GM18499 (cell line): ENCODE data around the gene LEFTY2.
"Not testable (repeated sequence)": the region's sequence is repeated elsewhere in the genome, so short reads cannot be mapped to it uniquely, and the experiment has no call there.

Source experiments
- ATAC-seq: cut with Tn5 transposase; IDR thresholded peaks from one replicate; pipeline ENCODE4 v1.9.1; 2021; ENCODE audit warnings: moderate number of reproducible peaks; ENCODE audit not compliant: insufficient read depth, unreplicated experiment

The LEFTY2 gene

DNA sequence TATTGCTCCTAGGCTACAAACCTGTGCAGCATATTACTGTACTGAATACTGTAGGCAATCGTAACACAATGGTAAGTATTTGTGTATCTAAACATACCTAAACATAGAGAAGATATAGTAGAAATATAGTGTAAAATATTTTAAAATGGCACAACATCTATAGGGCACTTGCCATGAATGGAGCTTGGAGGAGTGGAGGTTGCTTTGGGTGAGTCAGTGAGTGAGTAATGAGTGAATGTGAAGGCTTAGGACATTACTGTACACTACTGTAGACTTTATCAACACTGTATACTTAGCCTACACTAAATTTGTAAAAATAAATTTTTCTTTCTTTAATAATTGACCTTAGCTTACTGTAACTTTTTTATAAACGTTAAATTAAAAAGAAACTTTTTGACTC is 7.9 kb downstream of the LEFTY2 start:
- no peak for ATAC-seq

DNA sequence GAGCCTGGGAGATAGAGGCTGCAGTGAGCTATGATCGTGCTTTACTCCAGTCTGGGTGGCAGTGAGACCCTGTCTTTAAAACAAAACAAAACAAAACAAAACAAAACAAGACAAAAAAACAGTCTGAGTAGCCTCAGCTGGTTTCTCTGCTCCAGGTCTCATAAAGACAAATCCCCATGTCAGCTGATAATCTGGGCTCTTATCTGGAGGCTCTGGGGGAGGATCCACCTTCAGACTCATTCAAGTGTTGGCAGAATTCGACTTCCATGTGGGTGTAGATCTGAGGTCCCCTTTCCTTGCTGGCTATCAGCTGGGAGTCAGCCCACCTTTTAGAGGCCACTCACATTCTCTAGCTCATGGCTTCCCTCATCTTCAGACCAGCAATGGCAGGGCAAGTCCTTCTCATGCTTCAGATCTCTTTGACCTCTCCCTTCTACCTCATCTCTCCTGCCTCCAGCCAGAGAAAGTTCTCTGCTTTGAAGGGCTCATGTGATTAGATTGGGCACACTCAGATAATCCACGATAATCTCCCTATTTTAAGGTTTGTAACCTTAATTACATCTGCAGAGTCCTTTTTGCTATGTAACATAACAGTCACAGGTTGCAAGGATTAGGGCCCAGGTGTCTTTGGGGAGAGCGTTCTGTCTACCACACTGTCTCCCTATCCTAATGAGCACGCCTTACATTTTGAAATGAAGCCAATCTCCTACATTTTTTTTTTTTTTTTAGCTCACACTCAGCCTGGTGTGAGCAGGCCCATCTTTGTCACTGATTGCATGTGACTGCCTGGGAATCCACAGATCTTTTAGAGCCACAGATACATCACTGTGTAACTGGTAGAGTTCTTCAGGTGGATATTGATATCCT is 9.5 kb downstream of the LEFTY2 start:
- no peak for ATAC-seq

DNA sequence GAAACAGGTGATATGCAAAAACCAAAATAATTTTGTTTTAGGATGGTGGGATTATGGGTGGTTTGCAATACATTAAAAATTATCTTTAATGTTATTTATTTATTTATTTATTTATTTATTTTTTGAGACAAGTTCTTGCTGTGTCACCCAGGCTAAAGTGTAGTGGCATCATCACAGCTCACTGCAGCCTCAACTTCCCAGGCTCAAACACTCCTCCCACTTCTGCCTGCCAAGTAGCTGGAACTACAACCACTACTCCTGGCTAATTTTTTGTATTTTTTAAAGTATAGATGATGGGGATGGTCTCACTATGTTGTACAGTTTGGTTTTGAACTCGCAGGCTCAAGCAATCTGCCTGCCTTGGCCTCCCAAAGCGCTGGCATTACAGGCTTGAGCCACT is 10.5 kb downstream of the LEFTY2 start:
- ATAC-seq = no peak

DNA sequence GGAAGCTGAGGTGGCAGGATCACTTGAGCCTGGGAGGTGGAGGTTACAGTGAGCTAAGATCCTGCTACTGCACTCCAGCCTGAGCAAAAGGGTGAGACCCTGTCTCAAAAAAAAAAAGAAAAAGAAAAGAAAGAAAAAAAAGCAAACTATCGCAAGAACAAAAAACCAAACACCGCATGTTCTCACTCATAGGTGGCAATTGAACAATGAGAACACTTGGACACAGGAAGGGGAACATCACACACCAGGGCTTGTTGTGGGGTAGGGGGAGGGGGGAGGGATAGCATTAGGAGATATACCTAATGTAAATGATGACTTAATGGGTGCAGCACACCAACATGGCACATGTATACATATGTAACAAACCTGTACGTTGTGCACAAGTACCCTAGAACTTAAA is 11.6 kb downstream of the LEFTY2 start:
- ATAC-seq = not testable (repeated sequence)

DNA sequence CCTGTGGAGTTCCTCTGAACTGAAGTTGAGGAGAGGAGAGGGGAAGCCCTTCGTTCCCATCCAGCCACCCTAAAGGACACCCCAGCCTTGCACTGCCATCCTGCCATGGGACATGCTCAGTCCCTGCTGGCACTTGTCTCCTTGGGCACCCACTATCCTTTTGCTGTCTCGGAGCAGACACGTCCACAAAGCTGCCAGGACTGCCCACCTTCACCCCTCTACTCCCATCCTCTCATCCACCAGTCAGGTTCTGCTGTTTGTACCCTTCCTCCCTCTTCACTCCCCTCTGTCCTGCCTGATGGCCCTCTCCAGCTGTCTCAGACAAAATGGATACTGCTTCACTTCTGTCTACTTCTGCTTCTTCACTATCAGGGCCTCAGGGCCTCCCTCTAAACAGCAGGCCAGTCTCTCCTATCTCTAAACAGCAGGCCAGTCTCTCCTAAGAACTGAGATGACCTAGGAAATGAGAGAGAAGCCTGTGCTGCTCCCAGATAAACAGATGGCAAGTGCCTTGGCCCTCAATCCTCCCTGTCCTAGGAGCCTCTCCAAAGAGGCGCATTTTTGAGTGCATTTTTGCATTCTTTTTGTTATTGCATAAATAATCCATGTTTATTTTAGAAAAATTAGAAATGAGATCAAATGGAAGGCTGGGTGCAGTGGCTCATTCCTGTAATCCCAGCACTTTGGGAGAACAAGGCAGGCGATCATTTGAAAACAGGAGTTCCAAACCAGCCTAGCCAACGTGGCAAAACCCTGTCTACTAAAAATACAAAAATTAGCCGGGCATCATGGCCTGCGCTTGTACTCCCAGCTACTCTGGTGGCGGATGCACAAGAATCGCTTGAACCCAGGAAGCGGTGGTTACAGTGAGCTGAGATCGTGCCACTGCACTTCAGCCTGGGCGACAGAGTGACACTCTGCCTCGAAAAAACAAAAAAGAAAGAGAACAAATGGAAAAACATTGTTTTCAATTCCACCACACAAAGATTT is 12.5 kb downstream of the LEFTY2 start:
- ATAC-seq = no peak

DNA sequence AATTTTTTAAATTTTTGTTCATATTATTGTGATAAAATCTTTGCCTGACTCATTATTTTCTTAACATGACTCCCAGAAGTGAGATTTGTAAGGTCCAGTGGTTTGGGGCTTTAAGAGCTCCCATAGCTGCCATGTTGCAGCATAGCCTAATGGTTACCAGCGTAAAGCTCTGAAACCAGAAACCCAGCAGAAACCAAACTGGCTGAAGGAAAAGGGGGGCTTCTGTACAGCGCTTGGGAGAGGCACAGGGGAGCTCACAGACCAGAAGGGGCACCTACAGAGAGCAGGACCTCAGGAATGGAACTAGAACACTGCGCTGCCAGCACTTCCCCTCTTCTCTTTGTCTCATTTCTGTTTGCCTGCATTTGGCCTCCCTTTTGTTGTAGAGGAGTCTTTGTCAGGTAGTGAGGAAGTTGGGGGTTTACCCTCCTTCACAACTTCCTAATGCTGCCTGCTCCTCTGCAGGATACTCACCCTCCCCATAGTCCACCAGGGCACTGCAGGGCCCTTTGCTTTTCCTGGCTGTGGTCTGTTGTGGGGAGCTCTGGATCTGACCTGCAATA is 14.4 kb downstream of the LEFTY2 start:
- ATAC-seq = no peak

DNA sequence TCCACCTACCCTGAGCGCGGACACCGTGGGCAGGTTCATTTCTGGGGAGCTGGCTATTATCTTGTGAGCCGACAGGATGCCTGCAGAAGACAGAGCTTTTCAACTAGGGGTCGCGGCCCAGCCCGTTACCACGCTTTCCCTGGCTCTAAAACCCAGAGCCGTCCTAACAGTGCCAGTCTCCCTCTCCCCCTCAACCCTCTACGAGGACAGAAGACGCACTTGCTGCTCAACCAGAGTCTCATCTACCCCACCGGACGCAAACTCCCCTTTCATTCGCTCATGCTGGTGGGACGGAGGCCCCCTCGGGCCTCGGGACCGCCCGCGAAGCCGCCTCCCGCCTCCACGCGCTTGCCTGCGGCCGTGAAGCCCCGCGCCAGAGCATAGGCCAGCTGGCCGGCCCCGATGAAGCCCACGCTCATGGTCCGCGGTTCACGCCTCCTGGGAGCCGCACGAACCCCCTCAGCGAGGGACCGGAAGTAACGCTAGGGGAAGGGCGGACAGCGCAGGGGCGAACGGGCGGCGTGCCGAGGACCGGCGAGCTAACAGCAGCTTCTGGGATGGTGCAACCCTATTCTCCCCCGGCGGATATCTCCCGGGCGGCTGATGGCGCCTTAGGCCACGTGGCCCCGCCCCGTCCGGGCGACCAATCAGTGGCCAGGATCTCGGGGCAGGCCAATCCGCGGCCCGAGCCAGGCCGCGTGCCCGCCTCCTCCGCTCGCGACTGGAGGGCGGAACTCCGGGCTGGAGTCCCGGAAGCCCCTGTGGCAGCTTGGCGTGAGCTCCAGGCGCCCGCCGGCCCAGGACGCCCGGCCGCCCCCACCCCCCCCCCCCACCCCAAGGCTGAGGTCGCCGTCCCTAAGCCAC is 17.1 kb downstream of the LEFTY2 start, which contains the start of gene PYCR2:
Gene PYCR2 (minus strand): TSS at position 559 of the 864 bp plus-strand sequence. CDS start 140 bp downstream, at position 419.
- ATAC-seq = peak; percentile 92

DNA sequence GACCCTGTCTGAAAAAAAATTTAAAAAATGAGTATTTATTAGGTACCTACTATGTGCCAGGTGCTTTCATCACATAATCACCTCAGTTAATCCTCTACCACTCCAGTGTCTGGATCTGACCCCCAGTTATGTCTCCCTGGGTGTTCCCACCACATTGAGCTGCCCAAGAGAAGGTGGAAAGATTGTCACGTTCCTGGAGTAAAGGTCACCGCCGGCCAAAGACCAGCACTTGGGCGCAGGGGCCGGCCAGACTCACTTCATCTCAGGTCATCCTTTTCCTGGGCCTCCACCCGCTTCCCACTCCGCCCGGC is 17.7 kb downstream of the LEFTY2 start:
- ATAC-seq = no peak

DNA sequence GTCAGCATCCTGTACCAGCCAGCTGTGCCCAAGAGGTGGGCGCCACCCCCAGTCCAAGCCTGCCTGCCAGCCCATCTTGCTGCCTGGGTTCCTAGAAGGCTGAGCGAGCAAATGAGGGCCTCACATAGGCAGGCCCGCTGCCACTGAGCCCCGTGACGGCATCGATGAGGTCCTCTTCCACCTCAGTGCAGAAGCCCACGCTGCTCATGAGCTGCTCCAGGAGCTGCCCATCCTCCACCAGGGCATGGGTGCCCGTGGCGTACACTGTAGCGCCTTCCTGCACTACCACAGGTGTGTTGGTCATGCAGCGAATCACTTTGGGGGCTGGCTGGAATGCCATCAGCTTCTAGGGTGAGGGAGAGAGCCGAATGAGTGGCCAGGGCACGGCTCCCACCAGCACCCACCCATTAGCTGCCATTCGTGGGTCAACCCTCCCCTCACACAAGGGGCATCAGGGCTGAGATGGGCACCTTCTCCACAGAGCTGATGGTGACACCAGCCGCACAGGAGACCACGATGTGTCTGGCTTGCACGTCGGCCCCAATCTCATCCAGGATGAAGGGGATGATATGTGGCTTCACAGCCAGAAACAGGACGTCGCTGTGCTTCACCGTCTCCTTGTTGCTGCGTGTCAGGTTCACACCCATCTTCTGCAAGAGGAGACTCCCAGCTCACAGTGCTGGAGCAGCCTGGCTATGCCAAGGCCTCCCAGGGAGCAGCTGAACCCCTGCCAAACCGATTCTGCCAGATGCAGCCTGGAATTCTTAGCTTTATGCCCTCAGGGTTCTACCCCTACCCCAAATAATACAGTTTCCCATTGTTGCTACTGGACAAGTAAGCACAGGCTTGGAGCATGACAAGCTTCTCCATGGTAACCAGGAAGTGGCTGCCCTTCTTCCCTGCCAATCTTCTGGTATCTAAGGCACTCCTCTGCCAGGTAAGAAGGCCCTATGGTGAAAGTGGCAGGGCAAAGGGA is 19.0 kb downstream of the LEFTY2 start:
- no peak for ATAC-seq

DNA sequence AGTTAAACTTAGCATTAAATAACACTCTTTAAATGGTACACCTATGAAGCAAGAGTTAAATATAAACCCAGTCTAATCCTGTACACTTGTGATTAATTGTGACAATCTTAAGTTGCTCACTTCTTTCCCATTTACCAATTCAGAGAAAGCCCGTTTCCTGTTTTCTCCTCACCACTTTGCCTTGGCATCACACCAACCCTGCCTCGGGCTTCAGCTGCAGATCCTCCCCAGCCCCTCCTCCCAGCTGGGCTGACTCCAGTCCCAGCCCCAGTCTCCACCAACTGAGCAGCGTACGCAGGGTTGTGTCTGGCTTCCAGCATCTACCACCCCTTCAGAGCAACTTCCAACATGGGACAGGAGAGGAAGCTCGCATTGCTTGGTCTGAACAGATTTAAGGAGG is 21.1 kb downstream of the LEFTY2 start:
- no peak for ATAC-seq

DNA sequence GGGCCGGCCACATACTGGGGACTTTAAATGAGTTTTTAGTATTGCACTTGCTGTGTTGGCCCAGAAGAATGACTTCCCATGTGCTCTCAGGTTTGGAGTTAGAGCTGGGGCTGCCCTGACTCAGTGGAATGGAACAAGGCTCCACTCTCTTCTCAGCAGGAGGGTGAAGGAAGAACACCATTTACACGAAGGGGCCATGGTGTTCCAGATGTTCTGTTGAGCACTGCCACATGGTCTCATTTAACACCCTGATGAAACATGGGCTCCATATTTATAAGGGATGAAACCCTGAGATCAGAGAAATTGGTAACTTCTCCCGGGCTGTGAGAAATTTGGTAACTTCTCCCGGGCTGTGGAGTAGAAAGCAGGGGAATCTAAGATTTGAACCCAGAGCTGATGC is 22.7 kb downstream of the LEFTY2 start:
- ATAC-seq = no peak

DNA sequence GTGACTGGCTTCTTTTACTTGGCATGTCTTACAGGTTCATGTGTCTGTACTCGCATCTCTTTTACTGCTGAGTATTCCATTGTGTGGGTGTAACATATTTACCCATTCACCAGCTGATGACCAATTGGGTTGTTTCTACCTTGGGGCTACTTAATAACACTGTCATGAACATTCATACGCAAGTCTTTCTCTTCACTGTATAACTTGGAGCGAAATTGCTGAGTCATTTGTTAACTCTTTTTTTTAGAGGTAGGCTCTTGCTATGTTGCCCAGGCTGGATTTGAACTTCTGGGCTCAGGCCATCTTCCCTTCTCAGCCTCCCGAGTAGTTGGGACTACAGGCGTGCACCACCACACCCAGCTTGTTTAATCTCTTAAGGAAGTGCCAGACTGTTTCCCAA is 23.5 kb downstream of the LEFTY2 start:
- no peak for ATAC-seq

DNA sequence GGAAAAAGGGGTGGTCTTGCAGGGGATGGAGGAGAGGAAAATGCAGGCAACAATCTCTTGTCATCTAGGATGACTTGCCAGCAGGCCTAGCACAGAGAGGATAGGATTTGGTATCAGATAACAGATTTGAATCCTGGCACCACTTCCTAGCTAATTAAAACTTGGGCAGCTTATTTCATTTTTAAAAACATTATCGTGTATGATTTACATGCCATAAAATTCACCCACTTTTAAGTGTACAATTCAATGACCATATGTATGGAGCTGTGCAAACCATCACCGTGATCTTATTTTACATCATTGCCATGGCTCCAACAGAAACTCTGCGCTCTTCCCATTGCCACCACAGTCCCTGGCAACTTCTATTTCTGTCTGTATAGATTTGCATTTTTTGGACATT is 23.9 kb downstream of the LEFTY2 start:
- no peak for ATAC-seq

DNA sequence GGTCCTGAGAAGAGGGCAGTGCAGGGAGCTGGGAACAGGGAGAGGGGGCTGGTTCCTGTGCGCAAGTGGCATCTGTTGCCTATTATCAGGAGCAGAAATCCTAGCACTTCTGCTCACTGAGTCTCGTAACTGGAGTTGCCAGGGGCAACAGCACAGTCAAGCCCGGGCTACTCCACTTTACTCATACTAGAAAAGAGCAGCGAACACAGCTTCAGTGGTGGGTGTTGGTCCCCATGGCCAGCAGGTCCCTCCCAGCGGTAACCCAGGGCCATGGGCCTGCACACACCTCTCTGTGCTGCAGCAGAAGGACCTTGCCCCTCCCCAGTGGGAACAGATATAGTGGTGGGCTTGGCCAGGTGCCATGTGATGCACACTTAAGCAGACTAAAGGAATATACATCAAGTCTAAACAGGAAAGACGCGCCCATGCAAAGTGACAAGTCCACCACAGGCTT is 25.5 kb downstream of the LEFTY2 start:
- no peak for ATAC-seq

DNA sequence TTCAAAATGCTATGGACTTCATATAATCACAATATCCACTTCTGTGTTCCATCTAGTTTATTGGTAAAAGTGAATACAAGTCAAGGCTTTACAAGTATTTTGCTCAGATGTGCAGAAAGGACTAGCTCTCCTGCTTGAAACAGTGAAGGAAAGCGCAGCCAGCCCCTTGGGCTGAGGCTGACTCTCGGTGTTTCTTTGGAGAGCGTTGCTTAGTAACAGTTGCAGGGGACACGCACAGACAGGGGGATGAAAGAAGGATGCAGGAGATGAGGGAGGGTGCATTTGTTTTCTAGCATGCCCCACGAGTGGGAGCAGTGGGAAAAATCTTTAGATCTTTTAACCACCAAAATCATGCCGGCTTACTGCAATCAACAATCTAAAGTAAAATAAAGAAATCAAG is 26.1 kb downstream of the LEFTY2 start:
- ATAC-seq = no peak

DNA sequence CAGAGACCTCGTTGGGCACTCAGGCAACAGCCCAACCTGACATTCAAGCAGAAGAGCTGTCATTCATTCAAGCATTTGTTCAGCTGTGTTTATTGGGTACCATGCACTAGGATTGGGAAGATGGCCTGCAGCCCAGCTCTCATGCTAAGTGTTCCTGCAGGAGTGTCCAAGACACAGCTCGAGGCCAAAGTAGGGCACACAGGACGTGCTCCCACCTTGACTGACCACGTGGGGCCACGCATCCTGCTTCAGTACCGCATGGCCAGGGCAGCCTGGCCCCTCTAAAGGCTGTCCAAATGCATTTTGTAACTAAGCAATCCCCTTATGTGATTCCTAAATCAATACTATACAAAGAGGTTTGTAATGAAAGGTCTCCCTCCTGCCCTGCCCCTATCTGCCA is 26.6 kb downstream of the LEFTY2 start:
- ATAC-seq = no peak

DNA sequence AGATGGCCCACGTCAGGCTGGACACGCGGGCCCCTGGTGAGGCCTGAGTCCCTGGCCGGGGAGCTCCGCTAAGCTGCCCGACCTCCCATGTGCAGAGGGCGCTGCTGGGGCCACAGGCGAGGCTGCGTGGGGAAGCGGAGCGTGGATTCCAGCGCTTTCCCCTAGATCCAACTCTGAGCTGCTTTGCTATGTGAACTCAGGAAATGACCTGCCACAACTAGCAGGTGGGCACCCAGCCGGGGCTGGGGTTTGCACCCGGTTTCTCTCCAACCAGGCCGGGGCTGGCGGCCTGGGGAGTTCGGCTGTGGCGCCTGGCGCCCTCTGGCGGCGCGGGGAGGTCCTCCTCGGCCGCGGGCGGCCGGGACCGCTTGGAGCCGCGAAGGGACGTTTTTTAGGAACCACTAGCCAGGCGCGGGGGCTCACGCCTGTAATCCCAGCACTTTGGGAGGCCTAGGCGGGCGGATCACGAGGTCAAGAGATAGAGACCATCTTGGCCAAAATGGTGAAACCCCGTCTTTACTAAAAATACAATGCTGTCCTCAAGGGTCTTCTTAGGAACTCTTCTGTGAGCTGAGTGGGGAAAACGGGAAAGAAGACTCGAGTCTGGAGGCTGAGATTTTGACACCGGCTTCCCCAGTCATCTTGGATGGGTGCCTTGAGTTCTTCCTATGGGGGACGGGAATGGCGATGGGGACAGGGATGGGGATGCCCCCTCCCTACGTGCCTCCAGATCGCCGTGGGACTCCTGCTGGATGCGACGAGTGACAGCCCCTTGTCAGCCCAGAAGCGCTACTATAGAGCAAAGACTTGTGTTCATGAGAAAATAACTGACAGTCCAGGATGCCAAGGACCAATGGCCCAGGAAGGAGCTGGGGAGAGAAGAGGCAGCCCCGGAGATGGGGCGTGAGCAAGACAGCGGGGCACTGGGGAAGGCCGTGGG is 29.6 kb downstream of the LEFTY2 start:
- no peak for ATAC-seq

DNA sequence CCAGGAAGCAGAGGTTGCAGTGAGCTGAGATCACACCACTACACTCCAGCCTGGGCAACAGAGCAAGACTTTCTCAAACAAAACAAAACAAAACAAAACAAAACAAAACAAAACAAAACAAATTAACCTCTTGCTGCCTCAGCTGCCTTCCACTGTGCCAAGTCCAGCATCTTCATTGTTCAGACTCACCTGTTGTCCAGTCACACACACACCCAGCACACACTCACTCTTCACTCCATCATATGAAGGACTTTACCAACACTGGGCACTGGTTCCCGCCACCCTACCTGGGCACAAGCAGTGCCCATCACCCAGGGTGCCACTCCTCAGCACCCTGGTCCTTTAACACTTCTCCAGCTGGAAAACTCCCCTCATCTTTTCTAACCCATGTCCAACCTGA is 31.5 kb downstream of the LEFTY2 start:
- no peak for ATAC-seq
